Muscle layer of duodenum (tissue), 2 donors: Measurements from ENCODE around the gene USP22.
A peak's percentile ranks its signal among the peaks of the same experiment; 100 is the strongest.

Experiments used
- H3K27ac ChIP-seq: one replicate; pipeline ENCODE4 v1.7.0; 2013; ENCODE audit warnings: mild to moderate bottlenecking, low read length
- H3K27me3 ChIP-seq: one replicate; pipeline ENCODE4 v1.7.0; 2013; ENCODE audit warnings: low read depth, mild to moderate bottlenecking, control low read depth, low read length
- H3K36me3 ChIP-seq, 2 donors: one replicate each; pipeline ENCODE4 v1.7.0; 2013; ENCODE audit warnings: low read length in 2 of 2, control low read depth in 1 of 2, mild to moderate bottlenecking in 1 of 2; ENCODE audit not compliant: insufficient read depth in 2 of 2, control insufficient read depth in 1 of 2
- H3K4me1 ChIP-seq, 2 donors: one replicate each; pipeline ENCODE4 v1.7.0; 2013; ENCODE audit warnings: low read length in 2 of 2, mild to moderate bottlenecking in 2 of 2, control low read depth in 1 of 2, moderate library complexity in 1 of 2; ENCODE audit not compliant: insufficient read depth in 2 of 2, control insufficient read depth in 1 of 2
- H3K4me3 ChIP-seq, 2 donors: one replicate each; pipeline ENCODE4 v1.7.0; 2013; ENCODE audit warnings: low read length in 2 of 2, low read depth in 1 of 2, mild to moderate bottlenecking in 1 of 2
- H3K9me3 ChIP-seq, 2 donors: one replicate each; pipeline ENCODE4 v1.7.0; 2013; ENCODE audit warnings: low read length in 2 of 2, control low read depth in 1 of 2, mild to moderate bottlenecking in 1 of 2; ENCODE audit not compliant: control insufficient read depth in 1 of 2
- donor health status: healthy.

Gene USP22

GRCh38 chr17:21031756-21032396, 10.9 kb downstream of the USP22 start:
- peaks cover 39 to 79% of the 10 kb centered on the region in 2 donors for H3K4me1 ChIP-seq
- H3K4me3 ChIP-seq = no peak overlapping the region
- H3K27me3 ChIP-seq = no peaks in the 10 kb centered on the region
- H3K36me3 ChIP-seq = peaks cover 9 to 18% of the 10 kb centered on the region in 2 donors
- no peaks in the 10 kb centered on the region for H3K9me3 ChIP-seq
- H3K27ac ChIP-seq = no peak overlapping the region

- no peaks in the 10 kb centered on the region for H3K27me3 ChIP-seq
- H3K4me1 ChIP-seq = peaks cover 35 to 73% of the 10 kb centered on the region in 2 donors
- no peaks in the 10 kb centered on the region for H3K9me3 ChIP-seq
- no peak overlapping the region for H3K4me3 ChIP-seq
- peaks cover 16 to 22% of the 10 kb centered on the region in 2 donors for H3K36me3 ChIP-seq
- no peak overlapping the region for H3K27ac ChIP-seq
Observed at GRCh38 chr17:21030375-21030774, 12.4 kb downstream of the USP22 start.

GRCh38 chr17:21029515-21029914, 13.3 kb downstream of the USP22 start:
- H3K27me3 ChIP-seq = no peaks in the 10 kb centered on the region
- peaks cover 17 to 24% of the 10 kb centered on the region in 2 donors for H3K36me3 ChIP-seq
- H3K9me3 ChIP-seq = no peaks in the 10 kb centered on the region
- H3K4me1 ChIP-seq = peaks cover 27 to 71% of the 10 kb centered on the region in 2 donors
- H3K4me3 ChIP-seq = no peak overlapping the region
- H3K27ac ChIP-seq = no peak overlapping the region

- Histone ChIP-seq H3K27ac (peak overlapping the region; percentile 54), H3K4me1 (peaks cover 29 to 71% of the 10 kb centered on the region in 2 donors), H3K4me3 (no peak overlapping the region), H3K36me3 (peaks cover 17 to 29% of the 10 kb centered on the region in 2 donors), H3K27me3 (no peaks in the 10 kb centered on the region), H3K9me3 (no peaks in the 10 kb centered on the region)
Observed at GRCh38 chr17:21029036-21029435, 13.8 kb downstream of the USP22 start.

- Histone ChIP-seq H3K4me1 (peaks cover 29 to 71% of the 10 kb centered on the region in 2 donors), H3K27ac (peak overlapping the region; percentile 54), H3K9me3 (no peaks in the 10 kb centered on the region), H3K4me3 (no peak overlapping the region), H3K36me3 (peaks cover 17 to 34% of the 10 kb centered on the region in 2 donors), H3K27me3 (no peaks in the 10 kb centered on the region)
Observed at GRCh38 chr17:21028192-21028591, 14.6 kb downstream of the USP22 start.

GRCh38 chr17:21027031-21027430, 15.8 kb downstream of the USP22 start:
- no peaks in the 10 kb centered on the region for H3K27me3 ChIP-seq
- H3K4me1 ChIP-seq = peaks cover 22 to 68% of the 10 kb centered on the region in 2 donors
- no peak overlapping the region for H3K27ac ChIP-seq
- peaks cover 17 to 34% of the 10 kb centered on the region in 2 donors for H3K36me3 ChIP-seq
- no peaks in the 10 kb centered on the region for H3K9me3 ChIP-seq
- H3K4me3 ChIP-seq = no peak overlapping the region

- Histone ChIP-seq H3K9me3 (no peaks in the 10 kb centered on the region), H3K4me3 (no peak overlapping the region), H3K36me3 (peaks cover 31 to 46% of the 10 kb centered on the region in 2 donors), H3K4me1 (peaks cover 22 to 68% of the 10 kb centered on the region in 2 donors), H3K27ac (no peak overlapping the region), H3K27me3 (no peaks in the 10 kb centered on the region)
Observed at GRCh38 chr17:21025451-21025850, 17.4 kb downstream of the USP22 start.

- peaks cover 39 to 60% of the 10 kb centered on the region in 2 donors for H3K36me3 ChIP-seq
Observed at GRCh38 chr17:21024024-21024423, 18.8 kb downstream of the USP22 start.

GRCh38 chr17:21021208-21021803, 21.5 kb downstream of the USP22 start:
- H3K9me3 ChIP-seq = no peaks in the 10 kb centered on the region
- no peak overlapping the region for H3K4me3 ChIP-seq
- H3K27me3 ChIP-seq = no peaks in the 10 kb centered on the region
- H3K36me3 ChIP-seq = peaks cover 56 to 70% of the 10 kb centered on the region in 2 donors
- no peak overlapping the region for H3K27ac ChIP-seq
- peaks cover 6 to 60% of the 10 kb centered on the region in 2 donors for H3K4me1 ChIP-seq

More at GRCh38 chr17:21024024-21024423, 18.8 kb downstream of the USP22 start:
- Histone ChIP-seq H3K27ac (peak overlapping the region; percentile 58), H3K4me3 (no peak overlapping the region), H3K4me1 (peaks cover 14 to 69% of the 10 kb centered on the region in 2 donors), H3K9me3 (no peaks in the 10 kb centered on the region), H3K27me3 (no peaks in the 10 kb centered on the region)

- Histone ChIP-seq H3K4me3 (no peak overlapping the region), H3K4me1 (peaks cover 6 to 54% of the 10 kb centered on the region in 2 donors), H3K9me3 (no peaks in the 10 kb centered on the region), H3K36me3 (peaks cover 58 to 75% of the 10 kb centered on the region in 2 donors), H3K27ac (no peak overlapping the region), H3K27me3 (no peaks in the 10 kb centered on the region)
Observed at GRCh38 chr17:21020622-21021021, 22.2 kb downstream of the USP22 start.

- Histone ChIP-seq H3K27ac (no peak overlapping the region), H3K4me1 (peaks cover 6 to 54% of the 10 kb centered on the region in 2 donors), H3K27me3 (no peaks in the 10 kb centered on the region), H3K36me3 (peaks cover 60 to 75% of the 10 kb centered on the region in 2 donors), H3K4me3 (no peak overlapping the region), H3K9me3 (no peaks in the 10 kb centered on the region)
Observed at GRCh38 chr17:21019976-21020586, 22.7 kb downstream of the USP22 start.
